NCI-H1694 treated with DMSO at 0.1 percent for 48 hours (cell line): ENCODE measurements around the gene GIT2.

Experiments used
- DNase-seq: peaks from one replicate; lab custom pipeline; 2025; lab: John Stamatoyannopoulos, UW

The GIT2 gene

DNA sequence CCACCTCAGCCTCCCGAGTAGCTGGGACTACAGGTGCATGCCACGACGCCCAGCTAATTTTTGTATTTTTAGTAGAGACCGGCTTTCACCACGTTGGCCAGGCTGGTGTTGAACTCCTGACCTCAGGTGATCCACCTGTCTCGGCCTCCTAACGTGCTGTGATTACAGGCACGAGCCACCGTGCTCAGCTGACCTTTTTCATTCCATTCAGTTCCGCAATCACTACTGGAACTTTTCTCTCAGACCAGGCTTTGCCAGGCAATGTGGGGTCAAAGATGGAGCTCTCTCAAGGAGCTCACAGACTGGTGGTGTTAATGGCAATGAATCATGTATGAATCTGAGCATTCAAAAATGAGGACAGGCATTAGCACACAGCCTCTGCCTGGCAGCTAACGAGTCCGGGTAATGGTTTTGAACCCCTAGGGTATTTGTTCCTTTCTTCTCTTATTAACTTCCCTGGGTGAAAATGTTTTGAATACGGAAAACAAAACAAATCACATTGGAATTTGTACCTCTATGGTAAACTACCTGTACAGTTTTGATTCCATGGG is 105.5 kb downstream of the GIT2 start:
- DNase-seq = no peak

DNA sequence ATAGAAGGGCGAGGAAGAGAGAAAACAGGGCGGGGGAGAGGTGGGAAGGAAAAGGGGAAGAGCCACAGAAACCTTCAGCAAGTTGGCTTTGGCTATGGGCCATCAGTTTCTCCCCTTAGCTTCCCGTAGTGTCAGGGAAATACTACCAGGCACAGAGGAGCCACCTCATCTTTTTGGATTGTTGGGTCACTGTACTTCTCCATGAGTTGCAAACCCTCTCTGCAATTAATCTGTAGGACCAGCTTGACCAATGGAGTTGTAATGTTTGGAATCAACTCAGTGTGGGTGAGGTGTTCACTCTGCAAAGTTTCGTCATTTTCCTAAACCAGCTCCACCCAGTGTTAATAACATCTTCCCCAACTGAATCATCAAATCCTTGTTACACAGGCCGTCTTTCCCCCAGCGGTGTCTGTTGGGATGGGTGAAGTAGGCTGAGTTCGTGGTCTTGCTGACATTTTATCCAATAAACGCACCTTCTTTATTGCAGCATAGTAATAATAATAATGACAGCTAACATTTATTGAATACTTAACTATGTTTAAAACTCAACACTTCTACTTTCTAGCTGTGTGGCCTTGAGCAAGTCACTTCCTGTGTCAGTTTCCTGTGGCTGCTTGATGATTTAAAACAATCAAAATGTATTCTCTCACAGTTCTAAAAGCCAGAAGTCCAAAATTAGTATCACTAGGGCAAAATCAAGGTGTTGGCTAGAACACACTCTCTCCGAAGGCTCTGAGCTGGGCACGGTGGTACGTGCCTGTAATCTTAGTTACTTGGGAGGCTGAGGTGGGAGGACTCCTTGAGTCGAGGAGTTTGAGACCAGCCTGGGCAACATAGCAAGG is 107.8 kb downstream of the GIT2 start:
- no peak for DNase-seq

DNA sequence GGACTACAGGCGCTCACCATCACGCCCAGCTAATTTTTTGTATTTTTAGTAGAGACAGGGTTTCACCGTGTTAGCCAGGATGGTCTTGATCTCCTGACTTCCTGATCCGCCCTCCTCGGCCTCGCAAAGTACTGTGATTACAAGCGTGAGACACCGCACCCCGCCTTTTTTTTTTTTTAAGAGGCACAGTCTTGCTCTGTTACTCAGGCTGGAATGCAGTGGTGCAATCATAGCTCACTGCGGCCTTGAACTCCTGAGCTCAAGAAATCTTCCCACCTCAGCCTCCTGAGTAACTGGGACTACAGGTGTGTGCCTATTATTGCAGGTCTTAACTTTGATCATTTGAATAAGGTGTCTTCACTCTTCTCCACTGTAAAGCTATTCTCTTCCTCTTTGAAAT is 110.6 kb downstream of the GIT2 start:
- no peak for DNase-seq

DNA sequence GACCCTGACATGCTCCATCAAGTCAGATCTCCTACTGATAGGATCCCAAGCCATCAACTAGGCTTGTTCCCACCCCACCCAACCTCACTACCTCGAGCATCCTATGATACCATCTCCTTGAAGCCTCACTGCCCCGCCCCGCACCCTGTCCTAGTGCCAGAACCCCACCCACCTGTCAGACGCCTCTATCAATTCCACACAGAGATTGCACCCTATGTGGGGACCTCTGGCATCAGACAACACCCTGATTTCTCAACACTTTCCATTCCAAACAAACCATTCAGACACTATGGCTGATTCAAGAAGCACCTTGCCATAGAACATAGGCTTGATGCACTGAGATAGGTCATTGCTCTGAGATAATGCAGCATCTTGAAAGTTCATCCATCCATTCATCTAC is 112.7 kb downstream of the GIT2 start:
- DNase-seq = no peak

DNA sequence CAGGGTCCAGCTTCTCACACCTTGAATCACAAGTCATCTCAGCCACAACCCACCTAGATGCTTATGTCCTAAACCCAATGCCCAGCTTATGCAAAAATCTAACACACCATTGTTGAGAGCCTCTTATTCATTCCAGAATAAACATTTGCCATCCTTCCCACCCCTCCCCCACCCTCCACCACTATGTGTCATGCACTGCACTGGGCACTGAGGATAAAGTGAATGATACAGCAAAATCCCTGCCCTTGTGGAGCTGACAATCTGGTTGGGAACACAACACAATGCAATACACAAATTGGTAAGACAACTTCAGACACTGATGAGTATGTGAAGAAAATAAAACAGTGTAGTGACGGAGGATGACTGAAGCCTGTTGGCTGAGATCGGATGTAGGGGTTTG is 114.4 kb downstream of the GIT2 start:
- no peak for DNase-seq

GRCh38 chr12:109880938-109881337 is 115.2 kb downstream of the GIT2 start:
- DNase-seq = no peak

DNA sequence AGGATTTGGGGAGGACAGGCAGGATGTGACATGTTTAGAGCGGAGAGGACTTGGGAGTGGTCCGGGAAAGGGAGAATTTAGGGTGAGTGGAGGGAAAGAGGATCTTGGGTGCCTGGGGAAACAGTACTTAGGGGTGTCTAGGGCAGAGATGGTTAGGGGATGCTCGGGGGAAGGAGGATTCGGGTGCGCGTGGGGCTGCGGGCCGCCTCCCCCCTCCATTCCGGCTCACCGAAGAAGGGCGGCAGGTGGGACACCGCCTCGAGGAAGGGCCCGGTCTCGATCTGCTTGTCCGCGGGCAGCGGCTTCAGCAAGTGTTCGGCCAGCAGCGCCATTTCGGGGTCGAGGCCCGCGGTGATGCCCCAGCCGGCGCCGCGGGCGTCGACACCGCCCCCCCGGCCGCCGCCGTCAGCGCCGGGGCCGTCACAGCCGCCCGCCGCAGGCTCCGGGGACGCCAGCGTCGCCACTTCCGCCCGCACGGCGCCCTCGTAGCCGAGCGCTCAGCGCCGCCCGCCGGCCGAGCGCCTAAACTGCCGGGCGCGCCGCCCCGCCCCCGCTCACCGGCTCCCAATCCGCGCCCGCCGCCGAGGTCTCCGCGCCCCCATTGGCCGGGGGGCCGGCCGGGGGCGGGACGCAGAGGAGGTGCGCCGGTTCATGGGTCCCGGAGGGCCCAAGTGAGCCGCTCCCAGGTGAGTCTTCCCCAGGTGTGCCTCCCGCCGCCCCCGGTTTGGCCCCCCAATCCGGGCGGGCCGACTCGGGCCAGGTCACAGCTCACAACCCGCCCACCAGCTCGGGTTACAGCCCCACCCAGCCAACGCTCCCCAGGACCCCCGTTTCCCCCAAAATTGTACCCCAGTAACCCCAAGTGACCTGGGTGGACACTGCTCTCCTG is 115.9 kb downstream of the GIT2 start, which contains the start of gene GLTP:
Gene GLTP (minus strand): TSS at position 499 of the 889 bp plus-strand sequence. CDS start 167 bp downstream, at position 332.
- peak; percentile 43 for DNase-seq
